ENCODE results near the gene ENPP4. TPM values are rescaled to one million over a fixed set of nuclear protein-coding genes. Genes with fewer than 3 reads are reported as not detected.
"Not testable (repeated sequence)": the region's sequence is repeated elsewhere in the genome, so short reads cannot be mapped to it uniquely, and the experiment has no call there.

Gene ENPP4
- total RNA-seq, 6 experiments from 2014 or later: 3.9 to 8.2 (median 6.2) TPM

DNA sequence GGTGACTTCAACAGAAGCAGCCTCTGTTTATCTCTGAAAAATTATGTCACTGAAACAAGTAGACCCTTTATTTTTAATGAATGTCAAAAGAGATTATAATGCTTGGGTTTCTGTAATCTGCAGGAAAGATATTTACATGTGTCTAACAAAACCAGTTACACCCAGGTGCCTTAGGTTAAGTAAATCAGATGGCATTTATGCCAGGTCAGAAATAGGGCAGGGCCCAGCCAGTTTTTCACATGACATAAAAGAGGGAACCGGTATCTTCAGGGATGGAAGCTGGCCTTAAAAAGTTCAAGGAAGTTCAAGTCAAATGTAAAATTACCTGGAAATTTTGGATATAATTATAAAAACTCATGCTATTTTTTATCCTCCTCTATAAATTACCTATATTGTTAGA is 14.2 kb upstream of the ENPP4 start:
- 100% methylated on average over 1 of the region's 1 CpG for WGBS (ENCODE audit: insufficient coverage, low coverage, low lambda C conversion rate, missing lambda C conversion rate)
- no peak overlapping the region for H3K27ac ChIP-seq
- H3K4me1 ChIP-seq: no peaks in the 10 kb centered on the region
- TF ChIP-seq POLR2A (IDR thresholded peaks at IDR 0.05): no peak
- TF ChIP-seq, protein P1, sequence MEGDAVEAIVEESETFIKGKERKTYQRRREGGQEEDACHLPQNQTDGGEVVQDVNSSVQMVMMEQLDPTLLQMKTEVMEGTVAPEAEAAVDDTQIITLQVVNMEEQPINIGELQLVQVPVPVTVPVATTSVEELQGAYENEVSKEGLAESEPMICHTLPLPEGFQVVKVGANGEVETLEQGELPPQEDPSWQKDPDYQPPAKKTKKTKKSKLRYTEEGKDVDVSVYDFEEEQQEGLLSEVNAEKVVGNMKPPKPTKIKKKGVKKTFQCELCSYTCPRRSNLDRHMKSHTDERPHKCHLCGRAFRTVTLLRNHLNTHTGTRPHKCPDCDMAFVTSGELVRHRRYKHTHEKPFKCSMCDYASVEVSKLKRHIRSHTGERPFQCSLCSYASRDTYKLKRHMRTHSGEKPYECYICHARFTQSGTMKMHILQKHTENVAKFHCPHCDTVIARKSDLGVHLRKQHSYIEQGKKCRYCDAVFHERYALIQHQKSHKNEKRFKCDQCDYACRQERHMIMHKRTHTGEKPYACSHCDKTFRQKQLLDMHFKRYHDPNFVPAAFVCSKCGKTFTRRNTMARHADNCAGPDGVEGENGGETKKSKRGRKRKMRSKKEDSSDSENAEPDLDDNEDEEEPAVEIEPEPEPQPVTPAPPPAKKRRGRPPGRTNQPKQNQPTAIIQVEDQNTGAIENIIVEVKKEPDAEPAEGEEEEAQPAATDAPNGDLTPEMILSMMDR (IDR thresholded peaks at IDR 0.05): no peak
- DNase-seq (no peak), ATAC-seq (no peak)
- no peaks in the 10 kb centered on the region for H3K27me3 ChIP-seq
- intact Hi-C loops (cut with DNase I): no loop called here
- no peaks in the 10 kb centered on the region for H3K36me3 ChIP-seq
- no peak overlapping the region for H3K4me3 ChIP-seq
- no peaks in the 10 kb centered on the region for H3K9me3 ChIP-seq

- Histone ChIP-seq H3K27me3 (no peaks in the 10 kb centered on the region), H3K4me1 (no peaks in the 10 kb centered on the region), H3K4me3 (no peak overlapping the region), H3K27ac (no peak overlapping the region), H3K36me3 (no peaks in the 10 kb centered on the region), H3K9me3 (no peaks in the 10 kb centered on the region)
- 100% methylated on average over 2 of the region's 2 CpGs for WGBS (ENCODE audit: insufficient coverage, low coverage, low lambda C conversion rate, missing lambda C conversion rate)
- TF ChIP-seq, protein P1 (IDR thresholded peaks at IDR 0.05): no peak
- no peak for TF ChIP-seq POLR2A (IDR thresholded peaks at IDR 0.05)
- DNase-seq: no peak
- no peak for ATAC-seq
- intact Hi-C loops (cut with DNase I): no loop called here
Observed at GRCh38 chr6:46116289-46116688, 13.5 kb upstream of the ENPP4 start.

GRCh38 chr6:46118157-46118556 is 11.6 kb upstream of the ENPP4 start:
- TF ChIP-seq, protein P1 (IDR thresholded peaks at IDR 0.05): no peak
- no peak for TF ChIP-seq POLR2A (IDR thresholded peaks at IDR 0.05)
- ATAC-seq (no peak), DNase-seq (no peak)
- WGBS (ENCODE audit: insufficient coverage, low coverage, low lambda C conversion rate, missing lambda C conversion rate): 92% methylated on average over 1 of the region's 1 CpG
- Histone ChIP-seq H3K4me3 (no peak overlapping the region), H3K9me3 (no peaks in the 10 kb centered on the region), H3K36me3 (no peaks in the 10 kb centered on the region), H3K4me1 (no peaks in the 10 kb centered on the region), H3K27me3 (no peaks in the 10 kb centered on the region), H3K27ac (no peak overlapping the region)
- intact Hi-C loops (cut with DNase I): no loop called here

GRCh38 chr6:46118836-46119235 is 11.0 kb upstream of the ENPP4 start:
- ATAC-seq: no peak
- H3K4me1 ChIP-seq: no peaks in the 10 kb centered on the region
- H3K27ac ChIP-seq: no peak overlapping the region
- H3K36me3 ChIP-seq: no peaks in the 10 kb centered on the region
- no peaks in the 10 kb centered on the region for H3K27me3 ChIP-seq
- DNase-seq: no peak
- 91% methylated on average over 3 of the region's 3 CpGs for WGBS (ENCODE audit: insufficient coverage, low coverage, low lambda C conversion rate, missing lambda C conversion rate)
- H3K9me3 ChIP-seq: no peaks in the 10 kb centered on the region
- TF ChIP-seq POLR2A (IDR thresholded peaks at IDR 0.05): no peak
- TF ChIP-seq, protein P1 (IDR thresholded peaks at IDR 0.05): no peak
- intact Hi-C loops (cut with DNase I): no loop called here
- H3K4me3 ChIP-seq: no peak overlapping the region

- H3K36me3 ChIP-seq; H3K27ac ChIP-seq; intact Hi-C loops (cut with DNase I); H3K4me1 ChIP-seq; H3K27me3 ChIP-seq; DNase-seq; H3K9me3 ChIP-seq; ATAC-seq; H3K4me3 ChIP-seq: not testable (repeated sequence)
- WGBS (ENCODE audit: insufficient coverage, low coverage, low lambda C conversion rate, missing lambda C conversion rate): 66% methylated on average over 3 of the region's 5 CpGs
Observed at GRCh38 chr6:46119679-46120078, 10.1 kb upstream of the ENPP4 start.
